ENCODE data around the gene EFNA5. TPM values are rescaled to one million over a fixed set of nuclear protein-coding genes. Genes with fewer than 3 reads are reported as not detected.

Gene EFNA5
- total and polyA plus RNA-seq, 2 of the 8 experiments (the other 6 are each of a cell fraction or from before 2014, with no cell fraction given): 9.6 to 21.8 TPM

GRCh38 chr5:107472620-107473064, 198.1 kb downstream of the EFNA5 start (continued):
- TF ChIP-seq SUZ12 (IDR thresholded peaks at IDR 0.05; ENCODE audit: low read length) (no peak), SIX5 (IDR thresholded peaks at IDR 0.05; ENCODE audit: low read depth, low read length) (no peak), CBX8 (IDR thresholded peaks at IDR 0.05; ENCODE audit: borderline replicate concordance, low read depth, low read length) (no peak), USF2 (IDR thresholded peaks at IDR 0.05; ENCODE audit: low read length) (no peak), CTBP2 (IDR thresholded peaks at IDR 0.05; ENCODE audit: borderline replicate concordance, insufficient read depth, insufficient read length, low read length) (peak; percentile 56), KDM4A (IDR thresholded peaks at IDR 0.05; ENCODE audit: low read depth, low read length, severe bottlenecking) (no peak), POLR2AphosphoS5 (IDR thresholded peaks at IDR 0.05; ENCODE audit: low read depth, low read length) (no peak), CREB1 (IDR thresholded peaks at IDR 0.05) (no peak), KDM1A (IDR thresholded peaks at IDR 0.05; ENCODE audit: borderline replicate concordance, low read length) (no peak), TCF12 (IDR thresholded peaks at IDR 0.05; ENCODE audit: low read depth, low read length) (peak; percentile 85; the same call in 1 of the 2 replicates), MAFK (IDR thresholded peaks at IDR 0.05; ENCODE audit: low read depth, low read length) (no peak), ATF3 (IDR thresholded peaks at IDR 0.05; ENCODE audit: insufficient read depth, low read depth, low read length) (no peak), NANOG (IDR thresholded peaks at IDR 0.05; ENCODE audit: insufficient read depth, low read depth, low read length, poor library complexity, severe bottlenecking) (peak; percentile 55), EP300 (IDR thresholded peaks at IDR 0.05; ENCODE audit: borderline replicate concordance in 1 of 2, low read depth in 2 of 2, low read length in 2 of 2) (0 out of 3 replicates have a peak, but pooled peaks of 1 of the 2 experiments have one; percentile 39), RAD21 (IDR thresholded peaks at IDR 0.05 in 1 of 2, conservative IDR thresholded peaks at IDR 0.05 in 1 of 2; ENCODE audit: low read depth in 2 of 2, low read length in 2 of 2) (no peak)

Measured in H1 (cell line).